Measurements from ENCODE around the gene RARS2. TPM values are rescaled to one million over a fixed set of nuclear protein-coding genes. Genes with fewer than 3 reads are reported as not detected.
A peak's percentile ranks its signal among the peaks of the same experiment; 100 is the strongest.

Gene RARS2
- total RNA-seq, 4 donors from 2014 or later, result 25.1 to 28.3 (median 26.9) TPM

GRCh38 chr6:87487555-87487954 lies 102.2 kb downstream of the RARS2 start:
- Histone ChIP-seq H3K4me1 (no peaks in the 10 kb centered on the region), H3K9me3 (no peaks in the 10 kb centered on the region), H3K36me3 (peaks cover 0 to 4% (median 0%) of the 10 kb centered on the region in 4 donors), H3K4me3 (no peak overlapping the region), H3K27ac (no peak overlapping the region), H3K27me3 (no peaks in the 10 kb centered on the region)
- WGBS, 2 donors (ENCODE audit: low coverage in 1 of 2), result 90 to 93% methylated on average over 3 to 4 of the region's 4 CpGs
- intact Hi-C loops (cut with DNase I; ENCODE audit: low total_unique reads), result no loop called here
- TF ChIP-seq CTCF (IDR thresholded peaks at IDR 0.05) (no peak), POLR2AphosphoS5 (IDR thresholded peaks at IDR 0.05) (no peak), EP300 (IDR thresholded peaks at IDR 0.05; ENCODE audit: low read depth) (no peak), POLR2A (IDR thresholded peaks at IDR 0.05) (no peak)
- in situ Hi-C loops (cut with MboI; ENCODE audit: low pct_ligation_motif_present in 1 of 4, low pct_unique_long_range_greater_than_20kb in 1 of 4, low sequenced_read_pairs in 3 of 4), result no loop called here
- DNase-seq, result no peak

GRCh38 chr6:87484491-87484890 lies 105.3 kb downstream of the RARS2 start:
- WGBS, 2 donors (ENCODE audit: low coverage in 1 of 2), result 91 to 93% methylated on average over 7 of the region's 7 CpGs
- Histone ChIP-seq H3K27me3 (no peaks in the 10 kb centered on the region), H3K9me3 (no peaks in the 10 kb centered on the region), H3K4me1 (no peaks in the 10 kb centered on the region), H3K4me3 (no peak overlapping the region), H3K36me3 (peaks cover 0 to 4% (median 0%) of the 10 kb centered on the region in 4 donors), H3K27ac (peak overlapping the region in 1 of 4 donors; percentile 31)
- in situ Hi-C loops (cut with MboI; ENCODE audit: low pct_ligation_motif_present in 1 of 4, low pct_unique_long_range_greater_than_20kb in 1 of 4, low sequenced_read_pairs in 3 of 4), result no loop called here
- no peak for TF ChIP-seq POLR2AphosphoS5 (IDR thresholded peaks at IDR 0.05)
- no peak for TF ChIP-seq EP300 (IDR thresholded peaks at IDR 0.05; ENCODE audit: low read depth)
- no peak for TF ChIP-seq CTCF (IDR thresholded peaks at IDR 0.05)
- no peak for TF ChIP-seq POLR2A (IDR thresholded peaks at IDR 0.05)
- intact Hi-C loops (cut with DNase I; ENCODE audit: low total_unique reads), result no loop called here
- DNase-seq, result no peak

GRCh38 chr6:87483929-87484328 lies 105.9 kb downstream of the RARS2 start:
- Histone ChIP-seq H3K9me3 (no peaks in the 10 kb centered on the region), H3K27me3 (no peaks in the 10 kb centered on the region), H3K36me3 (peaks cover 0 to 4% (median 0%) of the 10 kb centered on the region in 4 donors), H3K27ac (peak overlapping the region in 1 of 4 donors; percentile 31), H3K4me1 (no peaks in the 10 kb centered on the region), H3K4me3 (no peak overlapping the region)
- intact Hi-C loops (cut with DNase I; ENCODE audit: low total_unique reads) (no loop called here), in situ Hi-C loops (cut with MboI; ENCODE audit: low pct_ligation_motif_present in 1 of 4, low pct_unique_long_range_greater_than_20kb in 1 of 4, low sequenced_read_pairs in 3 of 4) (no loop called here)
- no peak for TF ChIP-seq POLR2A (IDR thresholded peaks at IDR 0.05)
- no peak for TF ChIP-seq POLR2AphosphoS5 (IDR thresholded peaks at IDR 0.05)
- WGBS, 2 donors (ENCODE audit: low coverage in 1 of 2), result 89 to 100% methylated on average over 1 to 9 of the region's 9 CpGs
- no peak for DNase-seq

- 85 to 92% methylated on average over 4 of the region's 4 CpGs for WGBS, 2 donors (ENCODE audit: low coverage in 1 of 2)
- in situ Hi-C loops (cut with MboI; ENCODE audit: low pct_ligation_motif_present in 1 of 4, low pct_unique_long_range_greater_than_20kb in 1 of 4, low sequenced_read_pairs in 3 of 4), result no loop called here
Measured at GRCh38 chr6:87482366-87482765, 107.4 kb downstream of the RARS2 start.

More at GRCh38 chr6:87482366-87482765, 107.4 kb downstream of the RARS2 start:
- Histone ChIP-seq H3K4me3 (no peak overlapping the region), H3K27ac (no peak overlapping the region), H3K9me3 (no peaks in the 10 kb centered on the region), H3K36me3 (peaks cover 0 to 10% (median 2%) of the 10 kb centered on the region in 4 donors), H3K4me1 (no peaks in the 10 kb centered on the region), H3K27me3 (no peaks in the 10 kb centered on the region)
- no peak for TF ChIP-seq EP300 (IDR thresholded peaks at IDR 0.05; ENCODE audit: low read depth)
- no peak for TF ChIP-seq POLR2AphosphoS5 (IDR thresholded peaks at IDR 0.05)
- no peak for TF ChIP-seq POLR2A (IDR thresholded peaks at IDR 0.05)
- TF ChIP-seq CTCF (IDR thresholded peaks at IDR 0.05), result no peak
- intact Hi-C loops (cut with DNase I; ENCODE audit: low total_unique reads), result no loop called here
- DNase-seq, result no peak

Data from transverse colon (tissue), 4 donors.